ENCODE data around the gene KIRREL3.

Gene KIRREL3

DNA sequence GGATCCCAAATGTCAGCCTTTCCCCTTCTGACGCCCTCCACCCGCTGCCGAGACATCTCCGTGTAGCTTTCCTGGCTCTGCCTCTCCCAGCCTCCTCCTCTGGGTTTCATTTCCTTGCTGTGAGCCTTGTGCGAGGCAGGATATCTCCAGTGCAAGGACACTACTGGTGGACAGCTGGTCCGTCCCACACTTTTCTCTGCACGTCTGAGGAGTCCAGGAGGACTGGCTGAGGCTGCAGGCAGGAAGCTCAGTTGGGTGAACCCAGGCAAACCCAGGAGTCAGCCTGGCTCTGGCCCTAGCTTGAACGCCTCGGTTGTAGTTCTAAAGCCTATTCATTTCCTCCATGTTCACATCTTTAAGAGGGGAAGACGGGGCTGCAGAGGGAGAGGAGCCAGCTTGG lies 499.6 kb downstream of the KIRREL3 start:
- TF ChIP-seq, protein P1, sequence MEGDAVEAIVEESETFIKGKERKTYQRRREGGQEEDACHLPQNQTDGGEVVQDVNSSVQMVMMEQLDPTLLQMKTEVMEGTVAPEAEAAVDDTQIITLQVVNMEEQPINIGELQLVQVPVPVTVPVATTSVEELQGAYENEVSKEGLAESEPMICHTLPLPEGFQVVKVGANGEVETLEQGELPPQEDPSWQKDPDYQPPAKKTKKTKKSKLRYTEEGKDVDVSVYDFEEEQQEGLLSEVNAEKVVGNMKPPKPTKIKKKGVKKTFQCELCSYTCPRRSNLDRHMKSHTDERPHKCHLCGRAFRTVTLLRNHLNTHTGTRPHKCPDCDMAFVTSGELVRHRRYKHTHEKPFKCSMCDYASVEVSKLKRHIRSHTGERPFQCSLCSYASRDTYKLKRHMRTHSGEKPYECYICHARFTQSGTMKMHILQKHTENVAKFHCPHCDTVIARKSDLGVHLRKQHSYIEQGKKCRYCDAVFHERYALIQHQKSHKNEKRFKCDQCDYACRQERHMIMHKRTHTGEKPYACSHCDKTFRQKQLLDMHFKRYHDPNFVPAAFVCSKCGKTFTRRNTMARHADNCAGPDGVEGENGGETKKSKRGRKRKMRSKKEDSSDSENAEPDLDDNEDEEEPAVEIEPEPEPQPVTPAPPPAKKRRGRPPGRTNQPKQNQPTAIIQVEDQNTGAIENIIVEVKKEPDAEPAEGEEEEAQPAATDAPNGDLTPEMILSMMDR (conservative IDR thresholded peaks at IDR 0.05), result no peak
- no peak overlapping the region for H3K27ac ChIP-seq

DNA sequence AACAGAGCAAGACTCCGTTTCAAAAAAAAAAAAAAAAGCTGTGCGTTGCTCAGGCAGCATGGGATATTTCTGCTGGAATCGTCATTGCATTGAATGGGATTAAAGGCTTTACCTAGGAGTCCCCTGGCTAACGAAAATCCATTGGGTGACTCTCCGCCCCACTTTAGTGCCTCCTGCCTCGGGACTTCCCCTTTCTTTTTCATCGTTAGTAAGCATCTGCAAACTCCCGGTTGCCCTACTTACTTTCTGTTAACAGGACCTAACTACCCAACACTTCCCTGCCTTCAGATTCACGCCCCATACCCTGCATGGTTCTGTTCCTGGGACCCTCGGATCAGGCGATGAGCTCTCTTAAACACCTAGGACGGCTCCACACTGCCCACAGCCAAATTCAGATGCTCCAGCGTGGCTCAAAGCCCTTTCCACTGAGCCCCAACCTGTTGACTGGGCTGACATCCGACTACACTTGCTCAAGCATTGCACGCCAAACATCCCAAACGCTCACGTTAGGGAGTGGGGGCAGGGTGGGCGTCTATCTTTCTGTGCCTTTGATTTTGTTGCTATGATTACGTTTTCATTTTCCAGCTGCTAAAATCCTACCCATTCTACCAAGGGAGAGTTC lies 501.3 kb downstream of the KIRREL3 start:
- no peak overlapping the region for H3K27ac ChIP-seq

DNA sequence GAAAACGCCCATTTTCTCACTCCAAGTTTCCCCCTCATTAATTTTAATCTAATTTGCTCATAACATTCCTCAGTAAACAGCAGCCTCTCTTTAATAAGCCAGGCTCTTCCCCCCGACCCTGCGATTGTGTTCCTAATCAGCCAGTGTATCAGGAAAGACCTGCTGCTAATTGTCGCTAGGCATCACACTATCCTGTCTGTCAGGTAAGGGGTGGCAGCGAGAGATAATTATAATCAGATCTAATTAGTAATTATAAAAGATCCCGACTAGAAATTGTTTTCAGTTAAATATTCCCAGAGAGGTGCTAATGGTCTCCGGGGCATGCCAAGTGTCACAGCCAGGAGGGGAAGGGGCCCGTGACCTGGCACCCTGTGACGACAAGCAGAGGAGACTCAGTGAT lies 502.3 kb downstream of the KIRREL3 start:
- TF ChIP-seq, protein P1 (conservative IDR thresholded peaks at IDR 0.05), result no peak
- no peak overlapping the region for H3K27ac ChIP-seq

More for the DNA sequence above, 501.3 kb downstream of the KIRREL3 start:
- TF ChIP-seq, protein P1 (conservative IDR thresholded peaks at IDR 0.05), result no peak

DNA sequence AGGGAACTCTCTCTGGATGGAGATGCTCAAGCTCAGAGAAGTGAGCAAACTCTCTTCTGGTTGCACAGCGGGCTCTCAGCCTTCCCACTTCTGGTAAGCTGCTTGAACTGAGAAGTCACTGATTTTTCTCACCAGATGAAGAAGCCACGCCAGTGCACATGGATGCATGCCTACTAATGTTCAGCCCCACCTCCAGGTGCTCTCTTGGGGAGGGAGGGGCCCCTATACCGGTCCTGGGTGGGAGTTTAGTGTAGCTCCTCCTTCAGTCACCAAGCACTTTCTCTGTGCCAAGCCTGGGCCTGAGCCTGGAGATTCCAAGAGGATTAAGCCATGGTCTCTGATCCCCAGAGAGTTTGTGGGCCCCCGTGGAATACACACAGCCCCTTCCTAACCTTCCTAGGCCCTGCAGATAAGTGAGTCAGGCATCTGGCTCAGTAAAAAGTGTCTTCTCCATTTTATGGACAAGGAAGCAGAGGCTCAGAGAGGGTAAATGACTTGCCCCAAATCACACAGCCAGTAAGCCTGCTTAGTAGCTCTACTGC lies 502.9 kb downstream of the KIRREL3 start:
- H3K27ac ChIP-seq, result no peak overlapping the region
- TF ChIP-seq, protein P1 (conservative IDR thresholded peaks at IDR 0.05), result no peak

DNA sequence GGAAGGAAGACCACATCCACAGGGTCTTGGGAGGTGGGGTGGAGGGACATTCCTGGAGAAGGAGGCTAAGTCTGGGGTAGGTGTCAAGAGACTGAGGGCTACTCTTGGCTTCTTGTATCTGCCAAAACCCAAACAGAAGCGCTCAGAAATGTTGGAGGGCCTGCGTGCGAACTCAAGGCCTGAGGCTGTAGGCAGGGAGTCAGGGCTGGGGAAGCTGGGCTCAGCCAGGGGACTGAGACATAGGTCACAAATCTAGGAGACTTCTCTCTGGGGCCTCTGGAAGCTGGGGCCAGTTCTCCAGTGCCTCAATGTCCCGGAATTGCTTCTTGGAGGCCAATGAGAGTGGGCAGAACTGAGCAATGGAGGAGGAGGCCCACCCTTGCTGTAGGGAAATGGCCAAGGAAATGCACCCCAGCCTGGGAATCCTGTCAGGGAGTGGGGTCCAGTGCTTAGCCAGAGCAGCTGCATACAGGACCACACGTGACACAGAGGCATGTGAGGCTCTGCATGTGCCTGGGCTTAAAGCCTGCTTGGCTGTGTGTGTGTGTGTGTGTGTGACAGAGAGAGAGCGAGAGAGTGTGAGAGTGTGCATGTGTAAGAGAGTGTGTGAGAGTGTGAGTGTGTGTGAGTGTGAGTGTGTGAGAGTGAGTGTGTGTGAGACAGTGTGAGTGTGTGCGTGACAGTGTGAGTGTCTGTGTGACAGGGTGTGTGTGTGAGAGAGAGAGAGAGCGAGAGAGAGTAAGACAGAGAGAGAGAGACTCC lies 503.8 kb downstream of the KIRREL3 start:
- TF ChIP-seq, protein P1 (conservative IDR thresholded peaks at IDR 0.05), result no peak
- no peak overlapping the region for H3K27ac ChIP-seq

DNA sequence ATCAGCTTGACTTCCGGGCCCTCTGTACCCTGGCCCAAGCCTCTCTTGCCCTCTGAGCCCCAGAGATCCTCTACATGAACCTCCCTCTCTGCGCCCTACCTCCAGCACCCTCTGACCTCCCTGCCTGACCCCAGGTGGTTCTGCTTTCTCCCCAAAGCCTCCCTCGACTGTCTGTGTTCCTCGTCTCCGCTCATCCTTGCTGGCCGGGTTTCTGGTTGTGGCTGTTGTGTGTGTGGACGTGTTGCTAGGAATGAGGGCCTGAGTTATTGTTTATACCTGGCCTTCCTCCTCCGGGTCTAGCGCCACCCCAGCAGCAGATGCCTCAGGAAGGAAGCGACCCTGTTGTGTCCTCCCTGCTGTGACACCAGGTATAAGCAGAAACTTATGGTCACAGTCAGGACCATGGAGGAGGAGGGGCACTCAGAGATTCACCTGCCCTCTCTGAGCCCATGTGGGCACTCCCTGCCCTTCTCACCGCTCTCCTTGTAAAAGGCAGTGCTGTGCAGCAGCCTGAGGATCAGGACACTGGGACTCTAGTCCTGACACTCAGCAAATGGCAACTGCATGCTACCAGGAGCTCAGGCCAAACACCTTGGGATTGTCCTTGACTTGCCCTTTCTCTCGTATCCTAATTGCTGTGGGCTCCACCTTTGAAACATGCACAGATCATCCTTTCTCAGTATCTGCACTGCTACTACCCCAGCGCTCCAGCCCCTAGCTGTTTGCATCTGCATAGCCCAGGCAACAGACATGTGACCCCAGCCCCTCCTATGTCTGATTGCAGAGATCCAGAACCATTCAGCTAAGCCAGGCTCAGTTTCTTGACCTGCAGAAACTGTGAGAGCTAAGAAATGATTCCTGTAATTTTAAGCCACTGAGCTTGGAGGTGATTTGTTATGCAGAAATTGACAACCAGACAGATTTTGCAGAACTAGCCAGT lies 505.0 kb downstream of the KIRREL3 start:
- 0 out of 2 replicates have a peak overlapping the region, but pooled peaks have one; percentile 14 for H3K27ac ChIP-seq
- TF ChIP-seq, protein P1 (conservative IDR thresholded peaks at IDR 0.05), result no peak
